Activated effector memory CD4-positive, alpha-beta T cell treated with anti-CD3 and anti-CD28 coated beads, Interleukin-2, amount 50 U/mL, for 16 hours (primary cell): ENCODE data around the gene PTPRD.

ENCODE experiments used
- DNase-seq: peaks from one replicate; pipeline ENCODE4 v3.0.0-alpha.2; 2020

The PTPRD gene

GRCh38 chr9:8733131-8733954, 1879.5 kb downstream of the PTPRD start:
- DNase-seq: no peak

- no peak for DNase-seq
These were observed 1880.3 kb downstream of the PTPRD start for GRCh38 chr9:8732367-8733075.

- no peak for DNase-seq
These were observed 1882.2 kb downstream of the PTPRD start for GRCh38 chr9:8730618-8731017.

GRCh38 chr9:8728910-8729309, 1883.9 kb downstream of the PTPRD start:
- DNase-seq: no peak

GRCh38 chr9:8727191-8727590, 1885.6 kb downstream of the PTPRD start:
- DNase-seq: no peak

- DNase-seq: no peak
These were observed 1886.1 kb downstream of the PTPRD start for GRCh38 chr9:8726692-8727091.

GRCh38 chr9:8725635-8726034, 1887.2 kb downstream of the PTPRD start:
- no peak for DNase-seq

GRCh38 chr9:8724284-8725018, 1888.4 kb downstream of the PTPRD start:
- DNase-seq: no peak

GRCh38 chr9:8723195-8723594, 1889.6 kb downstream of the PTPRD start:
- DNase-seq: no peak

- DNase-seq: no peak
These were observed 1892.8 kb downstream of the PTPRD start for GRCh38 chr9:8719833-8720486.

GRCh38 chr9:8718121-8718725, 1894.6 kb downstream of the PTPRD start:
- no peak for DNase-seq

GRCh38 chr9:8717146-8717545, 1895.7 kb downstream of the PTPRD start:
- DNase-seq: no peak

- no peak for DNase-seq
These were observed 1897.0 kb downstream of the PTPRD start for GRCh38 chr9:8715788-8716187.

GRCh38 chr9:8713811-8714165, 1899.0 kb downstream of the PTPRD start:
- DNase-seq: no peak

- DNase-seq: no peak
These were observed 1899.5 kb downstream of the PTPRD start for GRCh38 chr9:8713149-8713810.

GRCh38 chr9:8709731-8710130, 1903.1 kb downstream of the PTPRD start:
- no peak for DNase-seq

- no peak for DNase-seq
These were observed 1904.1 kb downstream of the PTPRD start for GRCh38 chr9:8708728-8709127.

GRCh38 chr9:8706998-8707397, 1905.8 kb downstream of the PTPRD start:
- DNase-seq: no peak

GRCh38 chr9:8706531-8706930, 1906.3 kb downstream of the PTPRD start:
- DNase-seq: no peak

GRCh38 chr9:8705861-8706260, 1906.9 kb downstream of the PTPRD start:
- no peak for DNase-seq

- DNase-seq: no peak
These were observed 1908.9 kb downstream of the PTPRD start for GRCh38 chr9:8703904-8704303.

- DNase-seq: no peak
These were observed 1910.9 kb downstream of the PTPRD start for GRCh38 chr9:8701904-8702303.
